ENCODE results near the gene TPK1.

TPK1 gene

DNA sequence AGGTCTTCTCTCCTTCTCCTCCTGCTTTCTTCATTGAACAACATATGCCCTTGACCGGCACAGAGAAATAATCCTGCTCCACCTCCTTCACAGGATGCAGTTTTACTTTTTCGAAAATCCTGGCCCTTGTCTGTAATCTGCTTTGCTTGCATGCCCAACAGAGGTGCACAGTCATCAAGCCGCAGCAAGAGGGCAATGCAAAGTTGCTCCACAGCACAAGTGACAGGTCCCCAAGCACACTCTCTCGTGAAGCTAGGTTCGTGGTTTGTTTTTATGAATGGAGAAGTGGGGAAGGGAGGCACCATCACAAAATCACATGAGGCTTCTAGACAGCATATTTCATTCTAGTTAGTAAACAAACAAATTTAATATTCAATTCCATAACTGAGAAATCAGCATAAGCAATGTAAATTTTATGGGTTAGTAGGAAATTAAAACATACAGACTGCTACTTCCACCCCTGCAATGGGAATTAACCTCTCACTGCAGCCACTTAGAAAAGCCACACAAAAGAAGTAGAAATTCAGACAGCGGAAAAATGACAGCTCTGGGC, 178.8 kb downstream of the TPK1 start:
- H3K27ac ChIP-seq: no peak overlapping the region

DNA sequence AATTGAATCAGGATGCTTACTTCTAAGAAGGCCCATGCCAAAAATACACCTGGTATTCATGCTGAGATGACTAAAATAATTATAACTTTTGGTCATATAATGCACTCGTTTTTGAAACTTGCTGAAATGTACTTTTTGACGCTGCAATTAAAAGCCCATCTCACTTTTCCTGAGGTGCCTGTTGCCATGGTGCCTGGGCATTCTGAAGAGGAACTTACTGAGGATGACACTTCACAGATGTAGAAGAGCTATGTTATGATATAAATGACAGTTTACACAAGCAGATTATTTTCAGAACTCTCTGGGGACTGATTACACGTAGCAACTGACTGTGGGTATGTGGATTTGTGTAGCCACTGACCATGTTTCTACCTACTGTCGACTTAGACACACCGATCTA, 182.4 kb downstream of the TPK1 start:
- H2AFZ ChIP-seq: no peak overlapping the region
- no peaks in the 10 kb centered on the region for H3K79me2 ChIP-seq
- H3K27ac ChIP-seq: no peak overlapping the region
- no peaks in the 10 kb centered on the region for H3K36me3 ChIP-seq (ENCODE audit: control insufficient read depth, insufficient read depth, low read length)
- no peaks in the 10 kb centered on the region for H3K9me3 ChIP-seq (ENCODE audit: control insufficient read depth, low read length)
- H3K4me3 ChIP-seq (ENCODE audit: low read depth, low read length): no peak overlapping the region
- TF ChIP-seq, protein P1, sequence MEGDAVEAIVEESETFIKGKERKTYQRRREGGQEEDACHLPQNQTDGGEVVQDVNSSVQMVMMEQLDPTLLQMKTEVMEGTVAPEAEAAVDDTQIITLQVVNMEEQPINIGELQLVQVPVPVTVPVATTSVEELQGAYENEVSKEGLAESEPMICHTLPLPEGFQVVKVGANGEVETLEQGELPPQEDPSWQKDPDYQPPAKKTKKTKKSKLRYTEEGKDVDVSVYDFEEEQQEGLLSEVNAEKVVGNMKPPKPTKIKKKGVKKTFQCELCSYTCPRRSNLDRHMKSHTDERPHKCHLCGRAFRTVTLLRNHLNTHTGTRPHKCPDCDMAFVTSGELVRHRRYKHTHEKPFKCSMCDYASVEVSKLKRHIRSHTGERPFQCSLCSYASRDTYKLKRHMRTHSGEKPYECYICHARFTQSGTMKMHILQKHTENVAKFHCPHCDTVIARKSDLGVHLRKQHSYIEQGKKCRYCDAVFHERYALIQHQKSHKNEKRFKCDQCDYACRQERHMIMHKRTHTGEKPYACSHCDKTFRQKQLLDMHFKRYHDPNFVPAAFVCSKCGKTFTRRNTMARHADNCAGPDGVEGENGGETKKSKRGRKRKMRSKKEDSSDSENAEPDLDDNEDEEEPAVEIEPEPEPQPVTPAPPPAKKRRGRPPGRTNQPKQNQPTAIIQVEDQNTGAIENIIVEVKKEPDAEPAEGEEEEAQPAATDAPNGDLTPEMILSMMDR (IDR thresholded peaks at IDR 0.05): no peak
- H3K4me1 ChIP-seq: no peaks in the 10 kb centered on the region
- H3K9ac ChIP-seq: no peak overlapping the region
- H3K27me3 ChIP-seq (ENCODE audit: control insufficient read depth, insufficient read depth, low read length): no peaks in the 10 kb centered on the region
- no peak overlapping the region for H3K4me2 ChIP-seq (ENCODE audit: low read length)

More for the DNA sequence above, 178.8 kb downstream of the TPK1 start:
- H3K27me3 ChIP-seq (ENCODE audit: control insufficient read depth, insufficient read depth, low read length): no peaks in the 10 kb centered on the region
- H2AFZ ChIP-seq: no peak overlapping the region
- no peak overlapping the region for H3K4me2 ChIP-seq (ENCODE audit: low read length)
- H3K9ac ChIP-seq: no peak overlapping the region
- no peaks in the 10 kb centered on the region for H3K79me2 ChIP-seq
- H3K9me3 ChIP-seq (ENCODE audit: control insufficient read depth, low read length): no peaks in the 10 kb centered on the region
- TF ChIP-seq, protein P1 (IDR thresholded peaks at IDR 0.05): no peak
- no peaks in the 10 kb centered on the region for H3K4me1 ChIP-seq
- H3K4me3 ChIP-seq (ENCODE audit: low read depth, low read length): no peak overlapping the region
- no peaks in the 10 kb centered on the region for H3K36me3 ChIP-seq (ENCODE audit: control insufficient read depth, insufficient read depth, low read length)

DNA sequence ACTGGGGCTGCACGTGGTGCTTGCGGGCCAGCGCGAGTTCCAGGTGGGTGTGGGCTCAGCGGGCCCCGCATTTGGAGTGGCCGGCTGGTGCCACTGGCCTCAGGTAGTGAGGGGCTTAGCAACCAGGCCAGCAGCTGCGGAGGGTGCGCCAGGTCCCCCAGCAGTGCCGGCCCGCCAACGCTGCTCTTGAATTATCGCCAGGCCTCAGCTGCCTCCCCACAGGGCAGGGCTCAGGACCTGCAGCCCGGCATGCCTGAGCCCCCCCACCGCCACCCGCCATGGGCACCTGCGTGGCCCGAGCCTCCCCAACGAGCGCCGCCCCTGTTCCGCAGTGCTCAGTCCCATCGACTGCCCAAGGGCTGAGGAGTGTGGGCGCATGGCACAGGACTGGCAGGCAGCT, 185.4 kb downstream of the TPK1 start:
- no peaks in the 10 kb centered on the region for H3K79me2 ChIP-seq

DNA sequence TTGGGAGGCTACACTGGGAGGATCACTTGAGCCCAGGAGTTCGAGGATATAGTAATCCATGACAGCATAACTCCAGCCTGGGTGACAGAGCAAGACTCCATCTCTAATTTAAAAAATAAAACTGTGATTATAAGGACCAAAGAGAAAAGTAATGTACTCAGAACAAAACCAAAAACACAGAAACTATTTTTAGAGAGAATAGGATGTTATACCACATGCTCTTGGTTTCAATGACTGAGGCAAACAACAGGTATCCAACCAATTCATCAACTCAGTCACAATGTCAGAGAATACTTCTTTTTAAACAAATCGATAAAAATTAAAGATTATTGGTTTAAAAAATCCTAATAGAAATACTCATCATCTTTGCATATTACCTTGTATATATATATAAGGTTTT, 186.7 kb downstream of the TPK1 start:
- TF ChIP-seq, protein P1 (IDR thresholded peaks at IDR 0.05): no peak
- H3K79me2 ChIP-seq: no peaks in the 10 kb centered on the region
- H2AFZ ChIP-seq: no peak overlapping the region
- no peaks in the 10 kb centered on the region for H3K36me3 ChIP-seq (ENCODE audit: control insufficient read depth, insufficient read depth, low read length)
- H3K27me3 ChIP-seq (ENCODE audit: control insufficient read depth, insufficient read depth, low read length): no peaks in the 10 kb centered on the region
- H3K9ac ChIP-seq: no peak overlapping the region
- no peaks in the 10 kb centered on the region for H3K4me1 ChIP-seq
- H3K4me3 ChIP-seq (ENCODE audit: low read depth, low read length): no peak overlapping the region
- no peak overlapping the region for H3K27ac ChIP-seq
- no peak overlapping the region for H3K4me2 ChIP-seq (ENCODE audit: low read length)
- H3K9me3 ChIP-seq (ENCODE audit: control insufficient read depth, low read length): no peaks in the 10 kb centered on the region

More for the DNA sequence above, 185.4 kb downstream of the TPK1 start:
- Histone ChIP-seq H3K4me1 (no peaks in the 10 kb centered on the region), H3K4me2 (ENCODE audit: low read length) (no peak overlapping the region), H2AFZ (no peak overlapping the region), H3K27ac (no peak overlapping the region), H3K9me3 (ENCODE audit: control insufficient read depth, low read length) (no peaks in the 10 kb centered on the region), H3K36me3 (ENCODE audit: control insufficient read depth, insufficient read depth, low read length) (no peaks in the 10 kb centered on the region), H3K9ac (no peak overlapping the region), H3K4me3 (ENCODE audit: low read depth, low read length) (no peak overlapping the region), H3K27me3 (ENCODE audit: control insufficient read depth, insufficient read depth, low read length) (no peaks in the 10 kb centered on the region)
- TF ChIP-seq, protein P1 (IDR thresholded peaks at IDR 0.05): no peak

DNA sequence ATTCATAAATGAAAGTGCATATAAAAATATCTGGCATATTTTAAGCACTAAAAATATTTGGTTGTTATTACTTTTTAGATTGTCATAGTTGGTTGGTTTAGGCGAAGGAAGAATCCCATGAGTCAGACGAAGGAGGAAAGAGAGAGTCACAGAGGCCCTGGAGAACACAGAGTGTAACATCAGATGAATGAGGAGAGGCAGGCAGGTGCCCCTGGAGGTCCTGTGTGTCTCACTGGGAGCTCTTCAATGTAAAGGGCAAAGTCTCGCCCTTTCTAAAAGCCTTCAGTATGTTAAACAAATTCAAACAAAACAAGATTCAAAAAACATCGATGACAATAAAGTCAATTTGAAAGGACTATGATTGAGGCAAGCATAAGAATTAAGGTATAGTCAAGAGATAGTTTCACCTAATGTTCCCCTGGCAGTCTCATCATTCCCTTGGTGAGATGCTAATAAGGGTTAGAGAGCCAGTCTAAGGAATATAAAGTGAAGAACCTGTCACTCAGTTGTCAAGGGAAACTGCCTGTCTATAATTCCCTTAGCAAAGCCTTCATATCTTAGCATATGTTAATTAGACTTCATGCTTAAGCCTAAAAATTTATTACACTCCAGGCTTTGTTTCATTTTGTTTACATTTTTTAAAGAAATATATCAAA, 194.3 kb downstream of the TPK1 start:
- no peak overlapping the region for H3K9ac ChIP-seq
- no peaks in the 10 kb centered on the region for H3K36me3 ChIP-seq (ENCODE audit: control insufficient read depth, insufficient read depth, low read length)
- H3K27me3 ChIP-seq (ENCODE audit: control insufficient read depth, insufficient read depth, low read length): no peaks in the 10 kb centered on the region
- H3K27ac ChIP-seq: no peak overlapping the region
- no peak overlapping the region for H3K4me3 ChIP-seq (ENCODE audit: low read depth, low read length)
- H2AFZ ChIP-seq: no peak overlapping the region
- no peaks in the 10 kb centered on the region for H3K9me3 ChIP-seq (ENCODE audit: control insufficient read depth, low read length)
- TF ChIP-seq, protein P1 (IDR thresholded peaks at IDR 0.05): no peak
- no peaks in the 10 kb centered on the region for H3K79me2 ChIP-seq
- H3K4me2 ChIP-seq (ENCODE audit: low read length): no peak overlapping the region
- H3K4me1 ChIP-seq: no peaks in the 10 kb centered on the region
